Brain microvascular endothelial cell (primary cell): ENCODE measurements around the gene LY6G6F.

Experiments
- DNase-seq: peaks from one replicate; pipeline ENCODE4 v3.0.0-alpha.2; 2020
- H3K27ac ChIP-seq: fragments of 250-450 bp; sonication (Bioruptor Pico); 2 replicates; pipeline ENCODE4 v1.5.1; 2020; ENCODE audit warnings: mild to moderate bottlenecking, moderate library complexity
- H3K27me3 ChIP-seq: fragments of 250-450 bp; sonication (Bioruptor Pico); replicated peaks from 2 replicates; pipeline ENCODE4 v1.5.1; 2020; ENCODE audit warnings: mild to moderate bottlenecking
- H3K36me3 ChIP-seq: fragments of 250-450 bp; sonication (Bioruptor Pico); replicated peaks from 2 replicates; pipeline ENCODE4 v1.5.1; 2020; ENCODE audit warnings: mild to moderate bottlenecking
- H3K4me3 ChIP-seq: 2 replicates; pipeline ENCODE4 v1.5.1; 2011; ENCODE audit warnings: low read depth, mild to moderate bottlenecking, control low read depth, low read length, moderate library complexity
- CTCF ChIP-seq: IDR thresholded peaks from 2 replicates; pipeline ENCODE4 v1.5.1; 2011; ENCODE audit warnings: low read depth, mild to moderate bottlenecking, moderate library complexity, low read length, control low read depth, inconsistent platforms; ENCODE audit errors: missing control alignments
- in situ Hi-C: cut with HindIII; loops from 2 replicates; pipeline ENCODE4 v1.10.0; 2017; ENCODE audit warnings: low sequenced_read_pairs, low pct_ligation_motif_present

LY6G6F gene

DNA sequence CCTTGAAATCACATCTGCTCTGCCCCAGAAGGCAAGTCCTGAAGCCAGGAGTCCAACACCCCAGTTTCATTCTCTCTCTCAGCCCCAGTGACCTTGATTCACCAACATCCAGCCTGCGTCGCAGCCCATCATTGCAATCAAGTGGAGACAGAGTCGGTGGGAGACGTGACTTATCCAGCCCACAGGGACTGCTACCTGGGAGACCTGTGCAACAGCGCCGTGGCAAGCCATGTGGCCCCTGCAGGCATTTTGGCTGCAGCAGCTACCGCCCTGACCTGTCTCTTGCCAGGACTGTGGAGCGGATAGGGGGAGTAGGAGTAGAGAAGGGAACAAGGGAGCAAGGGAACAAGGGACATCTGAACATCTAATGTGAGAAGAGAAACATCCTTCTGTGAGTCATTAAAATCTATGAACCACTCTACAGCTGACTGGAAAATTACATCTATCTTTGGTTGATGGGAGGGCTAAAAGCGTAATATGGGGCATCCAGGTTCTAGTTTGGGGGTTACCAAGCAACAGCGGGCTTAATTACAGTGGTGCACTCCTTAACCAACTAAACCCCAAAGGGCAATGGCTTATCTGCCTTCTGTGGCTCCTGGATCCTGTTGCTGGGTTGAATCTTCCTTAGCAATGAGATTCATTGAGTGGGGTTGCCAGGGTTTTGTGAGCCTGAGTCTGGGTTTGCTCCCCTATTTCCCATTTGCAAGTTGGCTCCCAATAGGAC lies 11.0 kb downstream of the LY6G6F start:
- H3K27ac ChIP-seq, result no peak overlapping the region

GRCh38 chr6:31718265-31718664 lies 11.6 kb downstream of the LY6G6F start:
- no peak for TF ChIP-seq CTCF
- in situ Hi-C loops, result no loop called here

More for the DNA sequence above, 11.0 kb downstream of the LY6G6F start:
- in situ Hi-C loops, result no loop called here
- no peak for DNase-seq
- Histone ChIP-seq H3K27me3 (no peaks in the 10 kb centered on the region), H3K36me3 (no peaks in the 10 kb centered on the region), H3K4me3 (no peak overlapping the region)
- TF ChIP-seq CTCF, result no peak

DNA sequence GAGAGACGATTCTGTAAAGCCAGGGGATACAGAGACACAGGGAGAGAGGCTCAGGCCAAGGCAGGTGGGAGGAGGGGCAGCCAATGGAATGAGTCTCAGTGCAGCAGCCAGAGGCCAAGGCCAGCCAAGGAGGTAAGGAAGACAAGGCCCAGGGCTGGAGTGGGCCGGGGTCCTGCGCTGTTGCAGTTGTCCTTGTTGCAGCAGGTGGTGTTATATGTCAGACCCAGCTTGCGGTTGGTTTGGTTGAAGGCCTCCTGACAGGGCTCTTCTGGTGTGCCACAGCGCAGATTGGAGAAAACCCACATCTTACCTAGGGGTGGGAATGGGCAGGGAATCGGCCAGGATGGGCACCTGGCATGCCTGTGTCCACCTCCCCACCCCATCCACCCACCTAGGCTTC lies 12.3 kb downstream of the LY6G6F start:
- no peak for TF ChIP-seq CTCF
- in situ Hi-C loops, result no loop called here
- no peak overlapping the region for H3K27ac ChIP-seq
- DNase-seq, result no peak
- H3K36me3 ChIP-seq, result no peaks in the 10 kb centered on the region
- H3K27me3 ChIP-seq, result no peaks in the 10 kb centered on the region
- H3K4me3 ChIP-seq, result no peak overlapping the region

More at GRCh38 chr6:31718265-31718664, 11.6 kb downstream of the LY6G6F start:
- no peak overlapping the region for H3K27ac ChIP-seq
- no peak overlapping the region for H3K4me3 ChIP-seq
- no peaks in the 10 kb centered on the region for H3K27me3 ChIP-seq
- H3K36me3 ChIP-seq, result no peaks in the 10 kb centered on the region
- DNase-seq, result no peak

DNA sequence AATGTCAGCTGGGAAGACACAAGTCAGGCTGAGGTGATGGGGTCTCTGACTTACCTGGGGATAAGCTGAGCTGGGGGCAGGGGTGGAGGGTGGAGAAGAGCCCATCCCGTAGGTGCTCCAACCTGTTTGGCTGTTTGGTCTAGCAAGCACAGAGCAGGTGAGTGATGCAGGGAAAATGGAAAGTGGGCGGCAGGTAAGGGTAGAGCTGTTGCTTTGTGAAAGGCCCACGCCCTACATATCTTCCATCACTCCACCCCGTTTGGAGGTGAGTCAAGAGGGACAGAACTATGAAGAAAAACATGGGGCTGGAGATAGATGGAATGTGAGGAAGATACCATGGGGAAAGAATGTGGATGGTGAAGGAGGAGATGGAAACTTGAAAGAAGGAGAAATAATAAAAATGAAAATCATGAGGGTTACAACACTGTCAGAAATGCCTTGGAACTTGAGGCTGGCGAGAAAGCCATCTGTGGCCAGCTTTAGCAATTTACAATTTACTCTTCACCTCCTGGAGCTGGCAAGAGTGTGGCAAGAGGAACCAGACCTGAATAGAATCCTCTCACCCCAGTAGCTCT lies 13.6 kb downstream of the LY6G6F start:
- DNase-seq, result no peak
- TF ChIP-seq CTCF, result no peak
- no peaks in the 10 kb centered on the region for H3K27me3 ChIP-seq
- H3K4me3 ChIP-seq, result no peak overlapping the region
- in situ Hi-C loops, result no loop called here
- H3K27ac ChIP-seq, result no peak overlapping the region
- H3K36me3 ChIP-seq, result no peaks in the 10 kb centered on the region

DNA sequence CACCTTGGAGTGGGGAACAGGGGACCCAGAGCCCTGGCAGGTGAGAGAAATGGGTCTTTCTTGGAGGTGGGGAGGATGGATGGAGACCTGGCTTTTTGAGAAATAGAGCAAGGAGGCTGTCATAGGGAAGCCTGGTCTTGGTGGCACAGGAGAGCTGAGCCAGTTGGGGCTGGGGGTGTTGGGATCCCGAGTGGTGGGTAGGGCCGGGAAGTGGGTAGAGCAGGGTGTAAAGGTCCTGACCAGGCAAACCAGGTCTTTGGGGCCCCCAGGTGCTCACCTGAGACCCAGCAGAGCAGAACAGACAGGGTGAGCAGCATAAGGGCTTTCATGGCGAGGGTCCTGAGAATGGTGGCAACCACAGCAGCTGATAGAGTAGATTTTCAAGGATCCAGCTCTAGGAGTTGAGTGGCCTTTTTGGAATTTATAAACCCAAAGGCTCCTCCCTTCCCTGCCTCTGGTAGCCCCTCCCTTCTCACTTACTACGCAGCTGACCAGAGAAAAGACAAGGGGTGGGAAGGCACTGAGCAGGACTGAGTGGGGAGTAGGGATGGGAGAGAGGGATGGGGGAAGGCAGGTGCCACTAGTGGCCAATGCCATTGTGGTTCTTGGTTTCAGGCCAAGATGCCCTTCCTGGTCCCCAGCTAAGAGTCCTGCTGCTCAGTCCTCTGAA lies 14.8 kb downstream of the LY6G6F start, which contains the start of gene LY6G6C:
LY6G6C (minus strand) TSS at position 396 of the 670 bp plus-strand sequence; CDS start at position 329, 67 bp downstream.
- no peak for DNase-seq
- in situ Hi-C loops, result no loop called here
- Histone ChIP-seq H3K36me3 (peaks cover 4% of the 10 kb centered on the region), H3K4me3 (no peak within 1 kb of the TSS), H3K27ac (no peak within 1 kb of the TSS), H3K27me3 (no peaks in the 10 kb centered on the region)
- TF ChIP-seq CTCF, result no peak
